SK-N-SH (cell line): ENCODE data around the gene TRIM27. TPM values are rescaled to one million over a fixed set of nuclear protein-coding genes. Genes with fewer than 3 reads are reported as not detected.

ENCODE experiments used
- CTCF ChIA-PET: fragments of 300-600, 350-600 bp; formaldehyde crosslinking; extraction: SDS; loops from one replicate; lab custom pipeline; 2021; lab: Yijun Ruan, JAX
- POLR2A ChIA-PET: fragments of 350-600 bp; sonication (Branson Sonifier 250); formaldehyde crosslinking; extraction: SDS; loops from one replicate; lab custom pipeline; 2020; ENCODE audit warnings: antibody characterized with exemption, inconsistent platforms; lab: Yijun Ruan, JAX
- DNase-seq: peaks from one replicate; pipeline ENCODE4 v3.0.0; 2012
- H2AFZ ChIP-seq: fragments of 200-600 bp; sonication (generic); 2 replicates; pipeline ENCODE4 v1.8.1; 2016; ENCODE audit warnings: antibody characterized with exemption, mild to moderate bottlenecking, low read depth
- H3F3A ChIP-seq: fragments of 200-600 bp; sonication (generic); replicated peaks from 2 replicates; pipeline ENCODE3; 2016; ENCODE audit warnings: antibody characterized with exemption, mild to moderate bottlenecking; ENCODE audit not compliant: insufficient read depth
- H3K27ac ChIP-seq, 2 experiments: fragments of 200-500 bp in 1 of 2; fragments of 200-600 bp in 1 of 2; sonication (Bioruptor generic) in 1 of 2; sonication (generic), shearing (Covaris generic) in 1 of 2; 2 replicates each; pipeline versions ENCODE4 v1.5.1 to v1.6.1; 2014 to 2016; ENCODE audit warnings: low read depth in 2 of 2, inconsistent platforms in 1 of 2, low read length in 1 of 2, mild to moderate bottlenecking in 1 of 2, mixed read lengths in 1 of 2
- H3K27me3 ChIP-seq: fragments of 200-600 bp; sonication (generic), shearing (Covaris generic); 2 replicates; pipeline ENCODE4 v1.6.1; 2016; ENCODE audit warnings: mixed run types; ENCODE audit not compliant: insufficient read depth
- H3K36me3 ChIP-seq, 2 experiments: fragments of 200-500 bp in 1 of 2; fragments of 200-600 bp in 1 of 2; sonication (Bioruptor generic) in 1 of 2; sonication (generic) in 1 of 2; replicated peaks in 1 of 2; 2 replicates each; pipeline versions ENCODE3 to v1.5.1; 2014 to 2016; ENCODE audit warnings: low read length in 1 of 2, mild to moderate bottlenecking in 1 of 2; ENCODE audit not compliant: insufficient read depth in 2 of 2, control insufficient read depth in 1 of 2
- H3K4me1 ChIP-seq, 2 experiments: fragments of 200-500 bp in 1 of 2; fragments of 200-600 bp in 1 of 2; sonication (Bioruptor generic) in 1 of 2; sonication (generic), shearing (Covaris generic) in 1 of 2; 2 replicates each; pipeline versions ENCODE4 v1.5.1 to v1.6.1; 2014 to 2016; ENCODE audit warnings: low read depth in 1 of 2, low read length in 1 of 2, mixed run types in 1 of 2; ENCODE audit not compliant: insufficient read depth in 2 of 2, control insufficient read depth in 1 of 2
- H3K4me2 ChIP-seq: fragments of 200-600 bp; sonication (generic), shearing (Covaris generic); 2 replicates; pipeline ENCODE4 v1.6.1; 2017; ENCODE audit warnings: mixed run types
- H3K4me3 ChIP-seq, 2 experiments: fragments of 200-500 bp in 1 of 2; fragments of 200-600 bp in 1 of 2; sonication (Bioruptor generic) in 1 of 2; sonication (generic), shearing (Covaris generic) in 1 of 2; 2 replicates each; pipeline versions ENCODE4 v1.5.1 to v1.8.1; 2014 to 2016; ENCODE audit warnings: low read depth in 2 of 2, inconsistent platforms in 1 of 2, low read length in 1 of 2, mild to moderate bottlenecking in 1 of 2, mixed read lengths in 1 of 2, moderate library complexity in 1 of 2
- H3K79me2 ChIP-seq: fragments of 200-600 bp; sonication (generic); 2 replicates; pipeline ENCODE4 v1.8.1; 2017; ENCODE audit warnings: mild to moderate bottlenecking; ENCODE audit not compliant: insufficient read depth
- H3K9ac ChIP-seq: fragments of 200-600 bp; sonication (generic); 2 replicates; pipeline ENCODE4 v1.6.1; 2017; ENCODE audit warnings: mixed run types
- H3K9me2 ChIP-seq: fragments of 200-600 bp; sonication (generic); 2 replicates; pipeline ENCODE4 v1.6.1; 2017; ENCODE audit warnings: mixed run types
- H3K9me3 ChIP-seq: fragments of 200-600 bp; sonication (generic); 2 replicates; pipeline ENCODE4 v1.6.1; 2017; ENCODE audit warnings: mixed run types, mild to moderate bottlenecking, moderate library complexity
- H4K20me1 ChIP-seq: fragments of 200-600 bp; sonication (generic); 2 replicates; pipeline ENCODE4 v1.6.1; 2017; ENCODE audit warnings: mild to moderate bottlenecking, mixed run types; ENCODE audit not compliant: insufficient read depth
- ELF1 ChIP-seq: IDR thresholded peaks from 2 replicates; pipeline ENCODE4 v1.4.0; 2012
- EP300 ChIP-seq, 2 experiments: IDR thresholded peaks; 2 replicates each; pipeline versions ENCODE4 v1.4.0 to v1.6.1; 2012; ENCODE audit warnings: borderline replicate concordance in 1 of 2, low read depth in 1 of 2, low read length in 1 of 2
- FOSL2 ChIP-seq: IDR thresholded peaks from 2 replicates; pipeline ENCODE4 v1.4.0; 2012; ENCODE audit warnings: low read depth, mild to moderate bottlenecking, moderate library complexity, borderline replicate concordance
- FOXJ3 ChIP-seq: sonication (generic); formaldehyde crosslinking; IDR thresholded peaks from 2 replicates; pipeline ENCODE4 v1.5.1; 2020; ENCODE audit warnings: mild to moderate bottlenecking, missing genetic modification reagents
- GATA2 ChIP-seq: sonication (generic); formaldehyde crosslinking; IDR thresholded peaks from 2 replicates; pipeline ENCODE4 v1.5.0; 2020; ENCODE audit warnings: mild to moderate bottlenecking, missing genetic modification reagents
- JUND ChIP-seq: IDR thresholded peaks from 2 replicates; pipeline ENCODE4 v1.4.0; 2012
- MAX ChIP-seq: IDR thresholded peaks from 2 replicates; pipeline ENCODE4 v1.4.0; 2012; ENCODE audit warnings: low read depth
- NFIC ChIP-seq: IDR thresholded peaks from 2 replicates; pipeline ENCODE4 v1.4.0; 2012; ENCODE audit warnings: borderline replicate concordance
- RAD21 ChIP-seq: IDR thresholded peaks from 2 replicates; pipeline ENCODE4 v1.6.1; 2012; ENCODE audit warnings: mild to moderate bottlenecking, low read length
- REST ChIP-seq: IDR thresholded peaks from 2 replicates; pipeline ENCODE4 v1.6.1; 2012; ENCODE audit warnings: mild to moderate bottlenecking, low read depth, low read length, moderate library complexity
- SIN3A ChIP-seq: IDR thresholded peaks from 2 replicates; pipeline ENCODE4 v1.6.1; 2012; ENCODE audit warnings: low read depth, mild to moderate bottlenecking, low read length, moderate library complexity, borderline replicate concordance
- SMC3 ChIP-seq: IDR thresholded peaks from 2 replicates; pipeline ENCODE4 v1.6.1; 2012; ENCODE audit warnings: low read depth, low read length, improper control_type of control experiment
- TAF1 ChIP-seq: IDR thresholded peaks from 2 replicates; pipeline ENCODE4 v1.6.1; 2012; ENCODE audit warnings: low read depth, mild to moderate bottlenecking, low read length, moderate library complexity, borderline replicate concordance
- TCF12 ChIP-seq: IDR thresholded peaks from 2 replicates; pipeline ENCODE4 v1.4.0; 2012
- TEAD4 ChIP-seq: IDR thresholded peaks from 2 replicates; pipeline ENCODE4 v1.4.0; 2012; ENCODE audit warnings: mild to moderate bottlenecking, borderline replicate concordance; ENCODE audit not compliant: insufficient read depth
- YY1 ChIP-seq: IDR thresholded peaks from 2 replicates; pipeline ENCODE4 v1.4.0; 2012; ENCODE audit warnings: low read depth, mild to moderate bottlenecking
- WGBS: methylation state at CpG from one replicate; pipeline ENCODE4 v1.1.6; 2017; ENCODE audit warnings: low lambda C conversion rate; 5-methylcytosine and 5-hydroxymethylcytosine counted together
- polyA plus RNA-seq, 3 experiments: library from polyadenylated mRNA; depleted of rRNA; stranded (reverse); fragments of >200 nt; gene quantifications; 2 replicates each; pipeline ENCODE4 v1.2.3, GENCODE V29; 2012
- TF ChIP-seq, protein P1 (sequence below): fragments of 200-600 bp; sonication (generic); IDR thresholded peaks from 2 replicates; pipeline ENCODE4 v1.6.1; 2017; ENCODE audit warnings: antibody characterized with exemption, mild to moderate bottlenecking, moderate library complexity
- TF ChIP-seq, protein P2 (sequence below): IDR thresholded peaks from 2 replicates; pipeline ENCODE4 v1.4.0; 2012; ENCODE audit warnings: low read depth, borderline replicate concordance

TRIM27 gene
- polyA plus RNA-seq, 1 of the 3 experiments (the other 2 are of a cell fraction): 43.8 TPM

GRCh38 chr6:28880519-28880893 is 43.3 kb downstream of the TRIM27 start:
- H4K20me1 ChIP-seq: no peaks in the 10 kb centered on the region
- 69% methylated on average over 7 of the region's 7 CpGs for WGBS
- peak overlapping the region; percentile 62 to 63 for H3K4me3 ChIP-seq
- H3K9me3 ChIP-seq: no peaks in the 10 kb centered on the region
- H2AFZ ChIP-seq: peak overlapping the region; percentile 74
- H3K9me2 ChIP-seq: no peaks in the 10 kb centered on the region
- no peaks in the 10 kb centered on the region for H3K4me1 ChIP-seq
- no peaks in the 10 kb centered on the region for H3K27me3 ChIP-seq
- H3K4me2 ChIP-seq: peak overlapping the region; percentile 74
- TF ChIP-seq SMC3 (no peak), FOSL2 (no peak), SIN3A (no peak), TCF12 (no peak), RAD21 (no peak), FOXJ3 (CRISPR knock-in tag) (no peak), JUND (no peak), YY1 (no peak), ELF1 (no peak), GATA2 (CRISPR knock-in tag) (no peak), EP300 (IDR thresholded peaks at IDR 0.05; ENCODE audit: borderline replicate concordance in 1 of 2, low read depth in 1 of 2, low read length in 1 of 2) (no peak), TAF1 (no peak)
- TF ChIP-seq, protein P1, sequence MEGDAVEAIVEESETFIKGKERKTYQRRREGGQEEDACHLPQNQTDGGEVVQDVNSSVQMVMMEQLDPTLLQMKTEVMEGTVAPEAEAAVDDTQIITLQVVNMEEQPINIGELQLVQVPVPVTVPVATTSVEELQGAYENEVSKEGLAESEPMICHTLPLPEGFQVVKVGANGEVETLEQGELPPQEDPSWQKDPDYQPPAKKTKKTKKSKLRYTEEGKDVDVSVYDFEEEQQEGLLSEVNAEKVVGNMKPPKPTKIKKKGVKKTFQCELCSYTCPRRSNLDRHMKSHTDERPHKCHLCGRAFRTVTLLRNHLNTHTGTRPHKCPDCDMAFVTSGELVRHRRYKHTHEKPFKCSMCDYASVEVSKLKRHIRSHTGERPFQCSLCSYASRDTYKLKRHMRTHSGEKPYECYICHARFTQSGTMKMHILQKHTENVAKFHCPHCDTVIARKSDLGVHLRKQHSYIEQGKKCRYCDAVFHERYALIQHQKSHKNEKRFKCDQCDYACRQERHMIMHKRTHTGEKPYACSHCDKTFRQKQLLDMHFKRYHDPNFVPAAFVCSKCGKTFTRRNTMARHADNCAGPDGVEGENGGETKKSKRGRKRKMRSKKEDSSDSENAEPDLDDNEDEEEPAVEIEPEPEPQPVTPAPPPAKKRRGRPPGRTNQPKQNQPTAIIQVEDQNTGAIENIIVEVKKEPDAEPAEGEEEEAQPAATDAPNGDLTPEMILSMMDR: no peak
- TF ChIP-seq, protein P2, sequence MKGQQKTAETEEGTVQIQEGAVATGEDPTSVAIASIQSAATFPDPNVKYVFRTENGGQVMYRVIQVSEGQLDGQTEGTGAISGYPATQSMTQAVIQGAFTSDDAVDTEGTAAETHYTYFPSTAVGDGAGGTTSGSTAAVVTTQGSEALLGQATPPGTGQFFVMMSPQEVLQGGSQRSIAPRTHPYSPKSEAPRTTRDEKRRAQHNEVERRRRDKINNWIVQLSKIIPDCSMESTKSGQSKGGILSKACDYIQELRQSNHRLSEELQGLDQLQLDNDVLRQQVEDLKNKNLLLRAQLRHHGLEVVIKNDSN: no peak
- H3K9ac ChIP-seq: no peak overlapping the region
- DNase-seq: no peak
- H3F3A ChIP-seq: no peaks in the 10 kb centered on the region
- peak overlapping the region in 1 of 2 experiments; percentile 83; a peak in 2 of 4 replicates for H3K27ac ChIP-seq
- H3K79me2 ChIP-seq: no peaks in the 10 kb centered on the region
- no peaks in the 10 kb centered on the region for H3K36me3 ChIP-seq
- ChIA-PET POLR2A (interaction anchor here (0.9 to 2.9 kb wide), 4 partner anchors 15 to 1069 kb away, joined by 3 to 9 read pairs (median 4); no protein-coding TSS in a partner anchor), CTCF (interaction anchor here (1.0 to 1.3 kb wide), 2 partner anchors 13 kb away, joined by 3 to 4 read pairs; no protein-coding TSS in a partner anchor)

GRCh38 chr6:28876710-28877109 is 47.1 kb downstream of the TRIM27 start:
- Histone ChIP-seq H4K20me1 (no peaks in the 10 kb centered on the region), H3K27ac (no peak overlapping the region), H3F3A (no peaks in the 10 kb centered on the region), H3K4me1 (no peaks in the 10 kb centered on the region), H3K9ac (no peak overlapping the region), H3K27me3 (no peaks in the 10 kb centered on the region; the same call in 1 of the 2 replicates), H2AFZ (no peak overlapping the region), H3K9me2 (no peaks in the 10 kb centered on the region), H3K36me3 (no peaks in the 10 kb centered on the region), H3K4me3 (no peak overlapping the region), H3K4me2 (no peak overlapping the region), H3K9me3 (no peaks in the 10 kb centered on the region), H3K79me2 (no peaks in the 10 kb centered on the region)
- WGBS: 67% methylated on average over 1 of the region's 1 CpG
- ChIA-PET CTCF (interaction anchor here (0.9 kb wide), 1 partner anchor 140 kb away, joined by 3 read pairs; no protein-coding TSS in a partner anchor), POLR2A (no interaction called here)
- no peak for DNase-seq
- TF ChIP-seq TAF1 (no peak), NFIC (no peak), SIN3A (no peak), REST (no peak), TCF12 (no peak), MAX (no peak), ELF1 (no peak), TEAD4 (no peak)
- TF ChIP-seq, protein P2: no peak
- TF ChIP-seq, protein P1: no peak
